HG03342 (cell line): ENCODE data around the gene RREB1.

Experiments used
- ATAC-seq: cut with Tn5 transposase; IDR thresholded peaks from one replicate; pipeline ENCODE4 v1.9.1; 2021; ENCODE audit warnings: mild to moderate bottlenecking, moderate library complexity; ENCODE audit not compliant: unreplicated experiment

The RREB1 gene

GRCh38 chr6:7239590-7239948 is 131.8 kb downstream of the RREB1 start:
- ATAC-seq: no peak

- no peak for ATAC-seq
Observed at GRCh38 chr6:7240351-7240750, 132.6 kb downstream of the RREB1 start.

GRCh38 chr6:7241160-7241559 is 133.4 kb downstream of the RREB1 start:
- no peak for ATAC-seq

- ATAC-seq: no peak
Observed at GRCh38 chr6:7241709-7242645, 134.2 kb downstream of the RREB1 start.

GRCh38 chr6:7242835-7243178 is 135.0 kb downstream of the RREB1 start:
- no peak for ATAC-seq

- ATAC-seq: peak; percentile 34
Observed at GRCh38 chr6:7243179-7243981, 135.6 kb downstream of the RREB1 start.

GRCh38 chr6:7245668-7246393 is 138.1 kb downstream of the RREB1 start:
- no peak for ATAC-seq

- no peak for ATAC-seq
Observed at GRCh38 chr6:7246401-7247178, 138.8 kb downstream of the RREB1 start.

- ATAC-seq: no peak
Observed at GRCh38 chr6:7247179-7247456, 139.4 kb downstream of the RREB1 start.

- no peak for ATAC-seq
Observed at GRCh38 chr6:7247828-7248227, 140.1 kb downstream of the RREB1 start.

GRCh38 chr6:7249391-7249790 is 141.6 kb downstream of the RREB1 start:
- no peak for ATAC-seq

GRCh38 chr6:7249946-7250643 is 142.3 kb downstream of the RREB1 start:
- ATAC-seq: no peak

GRCh38 chr6:7250812-7251211 is 143.1 kb downstream of the RREB1 start:
- no peak for ATAC-seq

- no peak for ATAC-seq
Observed at GRCh38 chr6:7251646-7252260, 144.0 kb downstream of the RREB1 start.

GRCh38 chr6:7252390-7252789 is 144.6 kb downstream of the RREB1 start:
- ATAC-seq: no peak

GRCh38 chr6:7254980-7255835 is 147.4 kb downstream of the RREB1 start:
- no peak for ATAC-seq

- ATAC-seq: no peak
Observed at GRCh38 chr6:7255918-7256317, 148.2 kb downstream of the RREB1 start.

- ATAC-seq: no peak
Observed at GRCh38 chr6:7256785-7257184, 149.0 kb downstream of the RREB1 start.
